Stimulated activated CD8-positive, alpha-beta memory T cell treated with anti-CD3 and anti-CD28 coated beads, Interleukin-4, amount 100 ng/mL, for 48 hours (primary cell): ENCODE results near the gene CCNB1.
A peak's percentile ranks its signal among the peaks of the same experiment; 100 is the strongest.
"Not testable (repeated sequence)": the region's sequence is repeated elsewhere in the genome, so short reads cannot be mapped to it uniquely, and the experiment has no call there.

Source experiments
- DNase-seq: peaks from one replicate; pipeline ENCODE4 v3.0.0-alpha.2; 2020

The CCNB1 gene

DNA sequence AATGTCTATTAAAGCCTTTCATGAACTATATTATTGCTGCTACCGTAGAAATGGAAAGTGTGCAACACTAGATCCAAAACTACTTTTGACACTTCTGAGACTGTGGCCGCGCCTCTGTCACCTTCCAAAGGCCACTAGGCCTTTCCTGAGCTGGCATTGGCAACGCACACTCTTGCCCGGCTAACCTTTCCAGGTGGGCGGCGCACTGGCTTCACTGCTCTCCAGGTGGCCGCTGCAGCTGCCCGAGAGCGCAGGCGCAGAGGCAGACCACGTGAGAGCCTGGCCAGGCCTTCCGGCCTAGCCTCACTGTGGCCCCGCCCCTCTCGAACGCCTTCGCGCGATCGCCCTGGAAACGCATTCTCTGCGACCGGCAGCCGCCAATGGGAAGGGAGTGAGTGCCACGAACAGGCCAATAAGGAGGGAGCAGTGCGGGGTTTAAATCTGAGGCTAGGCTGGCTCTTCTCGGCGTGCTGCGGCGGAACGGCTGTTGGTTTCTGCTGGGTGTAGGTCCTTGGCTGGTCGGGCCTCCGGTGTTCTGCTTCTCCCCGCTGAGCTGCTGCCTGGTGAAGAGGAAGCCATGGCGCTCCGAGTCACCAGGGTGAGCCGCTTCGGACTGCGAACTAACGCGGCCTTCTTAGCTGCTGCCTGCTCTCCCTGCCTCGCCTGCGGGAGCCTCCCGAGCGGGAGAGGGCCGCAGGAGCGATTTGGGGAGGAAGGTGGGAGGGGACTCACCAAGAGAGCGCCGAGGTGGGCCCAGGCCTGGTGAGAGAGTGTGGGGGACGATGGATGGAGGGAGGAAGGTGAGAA lies at the start of gene CCNB1:
Gene CCNB1, plus strand, starts transcription at position 465 of the 807 bp plus-strand sequence. Its CDS starts 113 bp downstream, at position 578.
- peak; percentile 98 for DNase-seq

DNA sequence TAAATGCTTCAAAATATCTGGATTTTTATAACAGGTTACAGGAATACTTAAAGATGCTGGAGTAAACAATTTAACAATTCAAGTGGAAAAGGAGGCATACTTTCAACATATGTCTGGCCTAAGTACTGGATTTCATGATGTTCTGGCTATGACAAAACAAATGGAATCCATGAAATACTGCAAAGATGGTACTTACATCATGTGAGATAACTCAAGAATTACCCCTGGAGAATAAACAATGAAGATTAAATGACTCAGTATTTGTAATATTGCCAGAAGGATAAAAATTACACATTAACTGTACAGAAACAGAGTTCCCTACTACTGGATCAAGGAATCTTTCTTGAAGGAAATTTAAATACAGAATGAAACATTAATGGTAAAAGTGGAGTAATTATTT lies 37.5 kb upstream of the CCNB1 start:
- DNase-seq = no peak

DNA sequence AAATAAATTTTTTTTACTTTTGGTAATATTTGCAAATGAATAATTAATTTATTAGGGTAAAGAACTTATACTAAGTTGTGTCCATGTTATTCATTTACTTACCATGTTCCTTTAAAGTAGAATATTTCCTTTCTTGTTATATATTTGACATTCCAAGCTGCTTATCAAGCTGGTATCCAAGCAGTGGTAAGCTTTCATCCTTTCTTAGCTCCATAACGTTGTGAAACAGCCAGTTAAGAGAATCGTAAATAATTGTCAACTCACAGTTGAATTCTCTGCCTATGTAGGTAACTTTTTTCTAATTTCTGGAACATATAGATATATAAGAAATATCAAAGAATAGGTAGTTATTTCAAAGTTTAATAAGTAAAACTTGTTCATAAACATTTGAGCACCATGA lies 36.7 kb upstream of the CCNB1 start:
- DNase-seq = no peak

DNA sequence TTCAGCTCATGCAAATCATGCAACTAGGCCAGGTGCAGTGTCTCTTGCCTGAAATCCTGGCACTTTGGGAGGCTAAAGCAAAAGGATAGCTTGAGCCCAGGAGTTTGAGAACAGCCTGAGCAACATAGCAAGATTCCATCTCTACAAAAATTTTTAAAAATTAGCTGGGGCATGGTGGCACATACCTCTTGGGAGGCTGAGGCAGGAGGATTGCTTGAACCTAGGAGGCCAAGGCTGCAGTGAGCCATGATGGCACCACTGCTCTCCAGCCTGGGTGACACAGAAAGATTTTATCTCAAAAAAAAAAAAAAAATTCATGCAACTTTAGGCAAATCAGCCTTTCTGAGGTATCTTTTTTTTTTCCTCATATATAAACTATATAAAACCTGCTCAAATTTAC lies 35.6 kb upstream of the CCNB1 start:
- no peak for DNase-seq

DNA sequence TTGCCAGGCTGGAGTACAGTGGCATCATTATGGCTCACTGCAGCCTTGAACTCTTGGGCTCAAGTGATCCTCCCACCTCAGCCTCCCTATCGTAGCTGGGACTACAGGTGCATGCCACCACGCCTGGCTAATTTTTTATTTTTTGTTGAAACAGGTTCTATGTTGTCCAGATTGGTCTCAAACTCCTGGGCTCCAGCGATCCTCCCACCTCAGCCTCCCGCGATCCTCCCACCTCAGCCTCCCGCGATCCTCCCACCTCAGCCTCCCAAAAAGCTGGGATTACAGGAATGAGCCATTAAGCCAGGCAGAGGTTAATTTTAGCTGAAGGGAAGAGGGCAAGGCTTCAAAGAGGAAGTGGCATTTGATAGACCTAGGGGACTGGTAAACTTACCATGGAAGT lies 32.8 kb upstream of the CCNB1 start:
- no peak for DNase-seq

DNA sequence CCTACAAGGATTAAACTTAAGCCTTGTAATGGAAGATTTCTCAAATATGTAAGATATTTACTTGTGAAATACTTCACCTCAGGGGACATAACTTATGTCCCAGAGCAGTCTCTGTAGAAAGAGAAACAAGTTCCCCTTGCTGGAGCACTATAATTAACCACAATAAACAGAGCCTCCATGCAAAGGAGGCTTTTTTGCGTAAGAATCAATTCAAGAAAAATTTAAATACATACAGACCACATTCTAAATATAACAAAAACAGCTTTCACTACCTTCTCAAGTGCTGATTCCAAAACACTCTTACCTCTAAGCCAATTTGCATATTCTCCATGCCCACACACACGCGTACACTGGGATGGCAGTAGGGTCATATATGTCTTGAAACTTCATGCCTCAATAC lies 30.7 kb upstream of the CCNB1 start:
- DNase-seq = no peak

DNA sequence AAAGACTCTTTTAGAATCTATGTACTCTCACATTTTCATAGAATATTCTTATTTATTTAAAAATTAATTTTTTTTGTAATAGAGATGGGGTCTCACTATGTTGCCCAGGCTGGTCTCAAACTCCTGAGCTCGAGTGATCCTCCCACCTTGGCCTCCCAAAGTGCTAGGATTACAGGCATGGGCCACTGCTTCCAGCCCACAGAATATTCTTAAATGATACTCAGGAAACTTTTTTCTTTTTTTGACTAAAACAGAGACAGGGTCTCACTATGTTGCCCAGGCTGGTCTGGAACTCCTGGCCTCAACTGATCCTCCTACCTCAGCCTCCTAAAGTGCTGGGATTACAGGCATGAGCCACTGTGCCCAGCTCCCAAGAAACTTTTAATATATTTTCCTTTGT lies 29.7 kb upstream of the CCNB1 start:
- DNase-seq = not testable (repeated sequence)

DNA sequence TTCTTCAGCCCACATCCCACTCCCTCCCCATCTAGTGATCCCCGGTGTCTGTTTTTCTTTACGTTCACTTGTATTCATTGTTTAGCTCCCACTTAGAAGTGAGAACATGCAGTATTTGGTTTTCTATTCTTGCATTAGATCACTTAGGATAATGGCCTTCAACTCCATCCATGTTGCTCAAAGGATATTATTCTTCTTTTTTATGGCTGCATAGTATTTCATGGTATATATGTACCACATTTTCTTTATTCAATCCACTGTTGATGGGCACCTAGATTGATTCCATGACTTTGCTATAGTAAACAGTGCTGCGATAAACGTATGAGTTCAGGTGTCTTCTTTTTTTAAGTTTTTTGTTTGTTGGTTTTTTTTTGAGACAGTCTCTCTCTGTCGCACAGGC lies 29.1 kb upstream of the CCNB1 start:
- DNase-seq = no peak

DNA sequence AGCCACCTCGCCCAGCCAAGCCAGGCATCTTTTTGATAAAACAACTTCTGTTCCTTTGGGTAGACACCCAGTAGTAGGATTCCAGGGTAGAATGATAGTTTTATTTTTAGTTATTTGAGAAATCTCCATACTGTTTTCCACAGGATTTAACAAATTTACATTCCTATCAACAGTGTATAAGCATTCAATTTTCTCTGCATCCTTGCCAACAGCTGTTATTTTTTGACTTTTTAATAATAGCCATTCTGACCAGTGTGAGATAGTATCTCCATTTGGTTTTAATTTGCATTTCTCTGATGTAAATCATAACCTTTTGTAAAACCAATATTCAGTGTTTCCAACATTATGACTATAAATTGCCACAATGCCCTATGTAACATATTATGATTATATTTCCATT lies 28.2 kb upstream of the CCNB1 start:
- no peak for DNase-seq

DNA sequence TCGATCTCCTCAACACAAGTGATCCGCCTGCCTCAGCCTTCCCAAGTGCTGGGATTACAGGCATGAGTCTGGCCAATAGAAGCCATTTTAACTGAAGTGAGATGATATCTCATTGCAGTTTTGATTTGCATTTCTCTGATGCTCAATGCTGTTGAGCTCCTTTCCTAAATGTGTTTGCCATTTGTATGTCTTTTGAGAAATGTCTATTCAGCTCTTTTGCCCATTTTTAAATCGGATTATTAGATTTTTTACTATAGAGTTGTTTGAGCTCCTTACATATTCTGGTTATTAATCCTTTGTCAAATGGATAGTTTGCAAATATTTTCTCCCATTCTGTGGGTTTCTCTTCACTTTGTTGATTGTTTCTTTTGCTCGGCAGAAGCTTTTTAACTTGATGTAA lies 26.7 kb upstream of the CCNB1 start:
- not testable (repeated sequence) for DNase-seq

DNA sequence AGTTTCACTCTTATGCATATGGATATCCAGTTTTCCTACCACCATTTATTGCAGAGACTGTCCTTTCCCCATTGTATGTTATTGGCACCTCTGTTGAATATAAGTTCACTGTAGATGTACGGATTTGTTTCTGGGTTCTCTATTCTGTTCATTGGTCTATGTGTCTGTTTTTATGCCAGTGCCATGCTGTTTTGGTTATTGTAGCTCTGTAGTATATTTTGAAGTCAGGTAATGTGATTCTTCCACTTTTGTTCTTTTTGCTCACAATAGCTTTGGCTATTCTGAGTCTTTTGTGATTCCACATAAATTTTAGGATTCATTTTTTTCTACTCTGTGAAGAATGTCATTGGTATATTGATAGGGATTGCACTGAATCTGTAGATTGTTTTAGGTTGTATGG lies 26.1 kb upstream of the CCNB1 start:
- DNase-seq = no peak

DNA sequence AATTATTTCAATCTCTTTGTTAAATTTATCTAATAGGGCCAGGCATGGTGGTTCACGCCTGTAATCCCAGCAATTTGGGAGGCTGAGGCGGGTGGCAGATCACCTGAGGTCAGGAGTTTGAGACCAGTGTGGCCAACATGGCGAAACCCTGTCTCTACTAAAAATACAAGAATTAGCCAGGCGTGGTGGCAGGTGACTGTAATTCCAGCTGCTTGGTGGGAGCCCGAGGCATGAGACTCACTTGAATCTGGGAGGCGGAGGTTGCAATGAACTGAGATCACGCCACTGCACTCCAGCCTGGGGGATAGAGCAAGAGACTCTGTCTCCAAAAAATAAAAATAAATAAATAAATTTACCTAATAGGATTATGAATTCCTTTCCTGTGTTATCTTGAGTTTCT lies 18.4 kb upstream of the CCNB1 start:
- not testable (repeated sequence) for DNase-seq

DNA sequence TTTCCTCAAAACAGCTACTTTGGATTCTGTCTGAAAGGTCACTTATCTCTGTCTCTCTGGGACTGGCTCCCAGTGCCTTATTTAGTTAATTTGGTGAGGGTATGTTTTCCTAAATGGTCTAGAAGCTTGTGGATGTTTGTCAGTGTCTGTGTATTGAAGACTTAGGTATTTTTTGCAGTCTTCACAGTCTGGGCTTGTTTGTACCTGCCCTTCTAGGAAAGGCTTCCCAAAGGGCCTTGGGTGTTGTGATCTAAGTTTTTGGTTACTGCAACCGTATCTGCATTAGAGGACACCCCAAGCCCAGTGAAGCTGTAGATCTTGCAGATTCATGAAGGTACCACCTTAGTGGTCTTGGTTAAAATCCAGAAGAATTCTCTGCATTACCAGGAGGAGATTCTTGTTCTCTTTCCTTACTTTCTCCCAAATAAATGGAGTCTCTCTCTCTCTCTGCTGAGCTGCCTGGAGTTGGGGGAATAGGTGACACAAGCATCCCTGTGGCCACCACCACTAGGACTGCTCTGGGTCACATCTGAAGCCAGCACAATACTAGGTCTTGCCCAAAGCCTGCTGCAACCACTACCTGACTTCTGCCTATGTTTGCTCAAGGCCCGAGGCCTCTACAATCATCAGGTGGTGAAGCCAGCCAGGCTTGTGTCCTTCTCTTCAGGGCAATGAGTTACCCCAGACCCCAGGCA lies 17.8 kb upstream of the CCNB1 start:
- no peak for DNase-seq

DNA sequence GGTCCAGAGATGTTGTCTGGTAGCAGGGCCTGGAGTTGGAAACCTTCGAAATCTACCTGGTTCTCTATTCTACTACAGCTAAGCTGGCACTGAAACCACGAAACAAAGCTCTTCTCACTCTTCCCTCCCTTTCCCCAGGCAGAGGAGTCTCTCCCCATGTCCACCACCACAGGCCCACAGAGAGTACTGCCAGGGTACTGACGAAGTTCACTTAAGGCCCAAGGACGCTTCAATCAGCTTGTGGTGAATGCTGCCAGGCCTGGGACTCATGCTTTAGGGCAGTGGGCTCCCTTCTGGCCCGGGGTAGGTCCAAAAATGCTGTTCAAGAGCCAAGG lies 17.3 kb upstream of the CCNB1 start:
- DNase-seq = no peak

DNA sequence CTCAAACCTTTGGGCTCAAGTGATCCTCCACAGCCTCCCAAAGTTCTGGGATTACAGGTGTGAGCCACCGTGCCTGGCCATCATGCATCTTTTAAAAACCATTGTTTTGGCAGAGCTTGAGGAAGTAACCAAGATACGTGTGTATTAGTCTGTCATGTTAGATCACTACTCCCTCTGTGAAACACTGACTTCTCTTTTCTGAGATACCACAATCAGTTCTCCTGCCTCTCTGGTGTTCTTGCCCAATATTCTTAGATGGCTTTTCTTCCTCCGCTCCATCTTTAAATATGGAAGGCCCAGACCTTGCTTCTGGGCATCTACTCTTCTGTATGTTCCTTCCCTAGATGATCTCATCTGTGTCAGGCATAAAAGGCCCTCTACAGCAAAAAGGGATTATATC lies 14.2 kb upstream of the CCNB1 start:
- DNase-seq = no peak

DNA sequence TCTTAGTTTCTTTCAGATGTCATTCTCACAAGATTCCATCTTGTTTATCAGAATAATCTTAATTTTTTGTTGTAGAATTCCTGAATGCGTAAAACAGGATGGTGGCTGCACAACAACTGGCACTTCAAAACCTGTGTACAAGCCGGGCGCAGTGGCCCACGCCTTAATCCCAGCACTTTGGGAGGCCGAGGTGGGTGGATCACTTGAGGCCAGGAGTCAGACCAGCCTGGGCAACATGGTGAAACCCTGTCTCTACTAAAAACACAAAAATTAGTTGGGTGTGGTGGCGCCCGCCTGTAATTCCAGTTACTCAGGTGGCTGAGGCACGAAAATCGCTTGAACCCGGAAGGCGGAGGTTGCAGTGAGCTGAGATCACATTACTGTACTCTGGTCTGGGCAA lies 10.5 kb upstream of the CCNB1 start:
- no peak for DNase-seq

DNA sequence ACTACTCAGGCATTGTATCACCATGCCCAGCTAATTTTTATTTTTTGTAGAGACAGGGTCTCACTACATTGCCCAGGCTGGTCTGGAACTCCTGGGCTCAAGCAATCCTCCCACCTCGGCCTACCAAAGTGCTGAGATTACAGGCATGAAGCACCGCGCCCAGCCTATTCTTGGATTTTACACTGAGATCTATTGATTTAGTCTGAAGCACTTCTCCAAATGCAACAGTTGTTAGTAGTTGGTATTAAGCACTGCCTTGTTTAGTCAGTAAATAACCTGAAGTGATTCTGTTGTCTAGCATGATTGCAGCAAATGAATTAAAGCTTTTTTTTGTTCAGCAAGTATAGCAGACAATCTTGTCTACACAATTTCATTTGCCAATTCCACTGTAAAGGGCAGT lies 8.9 kb upstream of the CCNB1 start:
- no peak for DNase-seq

DNA sequence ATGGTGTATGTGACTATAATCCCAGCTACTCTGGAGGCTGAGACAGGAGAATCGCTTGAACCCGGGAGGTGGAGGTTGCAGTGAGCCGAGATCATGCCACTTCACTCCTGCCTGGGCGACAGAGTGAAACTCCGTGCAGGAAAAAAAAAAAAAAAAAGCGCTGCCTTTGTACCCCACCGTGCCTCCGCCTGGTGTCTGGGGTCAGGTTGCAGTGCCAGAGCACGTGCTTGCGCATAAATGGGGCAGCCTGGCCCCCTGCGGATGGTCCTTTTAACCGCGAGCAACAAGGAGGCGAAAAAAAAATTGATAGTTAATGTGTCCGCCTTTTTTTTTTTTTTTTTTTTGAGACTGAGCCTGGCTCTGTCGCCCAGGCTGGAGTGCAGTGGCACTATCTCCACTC lies 6.3 kb upstream of the CCNB1 start:
- DNase-seq = no peak

DNA sequence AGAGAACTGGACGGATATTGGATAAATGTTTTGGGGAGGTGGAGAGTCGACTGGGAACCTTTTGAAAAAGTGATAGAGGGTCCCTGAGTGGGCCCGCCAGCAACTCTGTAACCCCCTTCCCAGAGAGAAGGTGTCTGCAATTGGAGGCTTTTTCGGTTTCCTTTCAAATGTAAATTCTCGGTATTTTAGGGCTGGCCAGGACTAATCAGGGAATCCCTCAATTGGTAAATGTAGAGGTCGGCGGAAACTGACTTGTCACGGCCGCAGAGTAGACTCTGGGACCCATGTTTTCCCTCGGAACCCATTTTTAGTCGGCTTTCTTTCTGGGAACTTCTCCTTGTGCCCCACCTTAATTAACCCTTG lies 524 bp downstream of the CCNB1 start:
- no peak for DNase-seq

DNA sequence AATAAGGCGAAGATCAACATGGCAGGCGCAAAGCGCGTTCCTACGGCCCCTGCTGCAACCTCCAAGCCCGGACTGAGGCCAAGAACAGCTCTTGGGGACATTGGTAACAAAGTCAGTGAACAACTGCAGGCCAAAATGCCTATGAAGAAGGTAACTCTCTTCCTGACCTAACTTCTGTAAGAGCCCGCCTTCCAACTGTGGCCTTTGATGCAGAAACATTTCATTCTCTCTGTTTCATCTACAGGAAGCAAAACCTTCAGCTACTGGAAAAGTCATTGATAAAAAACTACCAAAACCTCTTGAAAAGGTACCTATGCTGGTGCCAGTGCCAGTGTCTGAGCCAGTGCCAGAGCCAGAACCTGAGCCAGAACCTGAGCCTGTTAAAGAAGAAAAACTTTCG lies 979 bp downstream of the CCNB1 start:
- DNase-seq = no peak

DNA sequence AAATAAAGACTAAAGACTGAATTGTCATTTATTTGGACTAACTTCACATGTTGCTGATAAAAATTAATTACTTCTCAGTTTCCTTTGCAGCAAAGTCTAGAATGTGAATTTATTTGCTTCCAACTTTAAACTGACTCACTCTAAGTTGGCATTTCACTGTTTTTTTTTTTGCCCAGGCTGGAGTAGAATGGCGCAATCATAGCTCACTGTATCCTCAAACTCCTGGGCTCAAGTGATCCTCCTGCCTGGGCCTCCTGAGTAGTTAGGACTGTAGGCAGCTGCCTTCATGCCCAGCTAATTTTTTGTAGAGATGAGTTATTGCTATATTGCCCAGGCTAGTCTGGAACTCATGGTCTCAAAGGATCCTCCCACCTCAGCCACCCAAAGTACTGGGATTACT lies 3.5 kb downstream of the CCNB1 start:
- no peak for DNase-seq

DNA sequence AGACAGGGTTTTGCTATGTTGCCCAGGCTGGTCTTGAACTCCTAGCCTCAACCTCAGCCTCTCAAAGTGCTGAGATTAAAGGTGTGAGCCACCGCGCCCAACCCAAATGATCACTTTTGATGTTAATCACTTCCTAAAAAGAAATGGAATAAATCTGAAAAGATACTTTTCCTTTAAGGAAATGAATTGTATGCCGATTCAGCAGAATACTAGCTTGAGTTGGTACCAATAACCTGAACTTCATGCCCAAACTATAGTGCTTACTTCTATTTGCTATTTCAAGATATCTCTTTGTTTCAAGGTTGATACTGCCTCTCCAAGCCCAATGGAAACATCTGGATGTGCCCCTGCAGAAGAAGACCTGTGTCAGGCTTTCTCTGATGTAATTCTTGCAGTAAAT lies 4.0 kb downstream of the CCNB1 start:
- DNase-seq = no peak

DNA sequence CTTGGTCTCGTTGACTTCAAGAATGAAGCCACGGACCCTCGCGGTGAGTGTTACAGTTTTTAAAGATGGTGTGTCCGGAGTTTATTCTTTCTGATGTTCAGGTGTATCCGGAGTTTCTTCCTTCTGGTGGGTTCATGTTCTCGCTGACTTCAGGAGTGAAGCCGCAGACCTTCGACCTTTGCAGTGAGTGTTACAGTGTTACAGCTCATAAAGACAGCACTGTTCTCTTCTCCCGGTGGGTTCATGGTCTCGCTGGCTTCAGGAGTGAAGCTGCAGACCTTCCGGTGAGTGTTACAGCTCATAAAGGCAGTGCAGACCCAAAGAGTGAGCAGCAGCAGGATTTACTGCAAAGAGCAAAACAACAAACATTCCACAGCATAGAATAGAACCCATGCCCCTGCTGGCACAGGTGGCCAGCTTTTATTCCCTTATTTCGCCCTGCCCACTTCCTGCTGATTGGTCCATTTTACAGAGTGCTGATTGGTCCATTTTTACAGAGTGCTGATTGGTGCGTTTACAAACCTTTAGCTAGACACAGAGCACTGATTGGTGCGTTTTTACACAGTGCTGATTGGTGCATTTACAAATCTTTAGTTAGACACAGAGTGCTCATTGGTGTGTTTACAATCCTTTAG lies 14.8 kb downstream of the CCNB1 start:
- DNase-seq = not testable (repeated sequence)

DNA sequence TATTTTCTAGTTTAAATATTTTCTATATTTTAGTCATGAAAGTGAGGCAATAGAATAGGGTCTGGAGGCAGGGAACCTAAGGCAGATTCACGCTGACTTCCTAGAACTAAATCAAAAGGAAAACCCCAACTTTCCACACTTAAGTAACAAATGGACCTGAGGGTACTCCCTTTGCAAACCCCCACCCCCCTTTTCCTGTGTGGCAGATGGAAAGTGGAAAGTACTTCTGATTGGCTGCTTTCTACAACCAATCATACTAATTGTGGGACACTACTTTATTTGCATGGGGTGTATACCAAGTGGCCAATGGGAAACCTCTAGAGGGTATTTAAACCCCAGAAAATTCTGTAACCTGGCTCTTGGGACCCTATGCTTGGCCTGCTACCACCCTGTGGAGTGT lies 17.7 kb downstream of the CCNB1 start:
- DNase-seq = no peak
